HG02938 (cell line): ENCODE measurements around the gene SMLR1.

Experiments
- ATAC-seq: cut with Tn5 transposase; IDR thresholded peaks from one replicate; pipeline ENCODE4 v1.9.1; 2021; ENCODE audit warnings: mild to moderate bottlenecking, moderate library complexity; ENCODE audit not compliant: unreplicated experiment

SMLR1 gene

GRCh38 chr6:130849594-130849993, 22.4 kb downstream of the SMLR1 start:
- ATAC-seq, result no peak

DNA sequence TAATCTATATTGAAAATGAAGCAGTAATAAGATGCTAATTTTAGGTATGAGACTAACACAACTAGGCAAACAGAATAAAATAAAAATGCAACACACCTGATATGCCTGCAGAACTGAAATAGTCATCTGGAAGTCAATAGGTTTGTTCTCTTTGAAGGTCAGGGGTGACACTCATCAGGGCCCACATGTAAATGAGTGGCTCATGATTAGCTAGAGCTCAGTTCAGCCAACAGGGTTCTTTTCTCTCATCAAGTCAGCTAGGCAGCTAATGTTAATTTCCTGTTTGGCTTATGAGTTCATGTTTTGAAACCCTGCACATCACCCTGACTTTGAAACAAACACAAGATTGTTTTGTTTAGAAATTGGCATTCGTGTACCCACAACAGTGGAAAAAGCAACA, 23.8 kb downstream of the SMLR1 start:
- no peak for ATAC-seq

DNA sequence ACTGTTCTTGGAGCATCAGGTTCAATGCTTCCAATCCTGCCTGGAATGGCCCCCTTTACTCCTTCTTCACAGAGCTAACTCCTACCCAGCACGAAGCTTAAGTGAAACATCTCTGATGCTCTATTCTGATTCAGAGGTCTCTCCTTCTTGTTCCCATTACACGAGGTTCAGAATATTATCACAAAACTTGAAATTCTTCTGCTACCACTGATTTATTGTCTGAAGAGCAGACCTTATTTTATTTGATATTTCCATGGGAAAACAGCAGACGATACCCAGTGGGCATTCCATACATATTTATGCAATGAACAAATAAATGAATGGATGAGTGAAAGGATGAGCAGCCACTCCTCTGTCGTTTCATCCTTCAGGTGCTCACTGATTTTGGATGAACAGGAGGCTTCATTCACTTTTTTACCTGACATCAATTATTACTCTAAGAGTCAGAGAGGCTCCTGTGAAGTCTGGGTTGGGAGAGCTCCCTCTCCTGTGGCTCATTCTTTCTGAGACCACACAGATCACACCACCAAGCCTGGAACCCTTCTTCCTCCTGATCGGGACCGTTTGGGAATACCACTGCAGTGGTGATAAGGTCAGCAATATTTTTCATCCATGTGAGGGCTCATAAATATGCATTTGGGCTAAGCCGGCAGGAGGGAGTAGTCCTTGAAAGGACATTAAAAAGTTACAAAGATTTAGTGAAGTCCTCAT, 25.8 kb downstream of the SMLR1 start:
- ATAC-seq, result no peak

DNA sequence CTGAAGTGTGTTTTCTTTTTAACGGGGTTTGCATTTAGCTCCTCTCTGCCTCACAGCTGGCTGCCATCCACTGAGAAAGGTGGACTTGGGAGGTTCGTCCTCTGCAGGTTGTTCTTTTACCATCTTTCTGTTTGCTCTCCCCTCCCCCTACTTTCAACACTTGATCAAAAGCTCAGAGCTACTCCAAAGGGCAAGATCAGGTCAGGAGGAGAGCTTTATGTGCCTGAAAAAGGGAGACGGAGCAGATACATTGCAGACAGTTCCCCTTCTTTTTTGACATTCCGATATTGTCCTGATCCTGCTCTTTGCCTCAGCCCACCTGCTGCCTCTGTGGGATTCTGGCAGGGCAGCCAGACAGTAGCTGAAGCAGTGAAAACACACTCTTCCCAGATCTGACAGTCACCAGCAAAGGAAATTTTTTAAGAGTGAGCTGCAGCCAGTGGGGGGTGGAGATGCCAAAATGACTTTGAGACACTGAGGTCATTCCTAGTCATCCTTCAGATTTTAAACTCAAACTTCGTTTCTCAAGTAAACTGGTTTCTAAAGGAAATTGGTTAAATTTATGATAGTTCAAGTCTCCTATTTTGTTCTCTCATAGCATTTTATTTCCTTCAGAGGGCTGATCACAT, 26.5 kb downstream of the SMLR1 start:
- ATAC-seq, result no peak

DNA sequence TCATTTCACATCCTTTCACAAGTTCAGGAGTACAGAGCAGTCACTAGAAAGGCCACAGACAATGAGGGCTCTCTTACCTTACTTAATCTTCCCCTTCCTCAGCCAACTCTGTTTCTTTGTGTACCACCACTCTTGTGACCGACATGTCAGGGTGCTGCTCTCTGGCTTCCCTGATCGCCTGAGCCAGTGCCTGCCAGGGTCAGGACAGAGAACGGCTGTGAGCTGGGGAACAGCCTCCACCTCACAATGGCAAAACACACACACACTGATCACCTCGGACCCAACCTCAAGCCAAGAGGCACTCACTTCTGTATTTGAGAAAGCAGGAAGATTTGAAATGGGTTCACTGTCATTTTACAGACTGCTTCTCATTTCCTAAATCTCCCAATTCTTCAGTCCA, 30.8 kb downstream of the SMLR1 start:
- ATAC-seq, result no peak

DNA sequence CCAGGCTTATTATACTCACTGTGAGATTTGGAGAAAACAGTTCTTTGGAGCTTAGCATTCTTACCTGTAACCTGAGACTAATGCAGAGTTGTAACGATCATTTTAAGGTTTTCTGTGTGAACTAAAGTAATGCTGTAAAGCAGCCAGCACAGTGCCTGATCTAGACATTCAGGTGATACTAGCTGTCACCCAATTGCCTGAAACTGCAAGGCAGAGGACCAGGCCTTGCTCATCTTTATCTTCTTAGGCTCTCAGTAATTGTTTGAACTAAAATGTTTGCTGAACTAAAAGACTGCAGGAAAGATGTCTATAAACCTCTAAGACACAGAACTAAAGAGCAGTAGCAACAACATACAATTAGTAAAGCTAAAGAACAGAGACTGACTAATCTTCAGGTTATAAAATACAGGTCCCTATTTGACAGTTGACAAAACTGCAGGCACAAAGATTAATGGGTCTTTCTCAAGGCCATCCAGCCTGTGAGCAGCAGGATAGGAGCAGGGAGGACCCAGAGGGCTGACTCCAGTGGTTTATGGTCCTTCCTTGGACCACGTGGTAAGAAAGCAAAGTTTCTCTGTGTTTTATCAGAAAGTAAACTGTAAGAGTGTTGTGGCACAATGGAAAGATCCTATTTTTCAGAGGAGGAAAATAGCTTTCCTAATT, 31.4 kb downstream of the SMLR1 start:
- ATAC-seq, result no peak

- ATAC-seq, result no peak
These were observed 32.1 kb downstream of the SMLR1 start for GRCh38 chr6:130859161-130859867.

DNA sequence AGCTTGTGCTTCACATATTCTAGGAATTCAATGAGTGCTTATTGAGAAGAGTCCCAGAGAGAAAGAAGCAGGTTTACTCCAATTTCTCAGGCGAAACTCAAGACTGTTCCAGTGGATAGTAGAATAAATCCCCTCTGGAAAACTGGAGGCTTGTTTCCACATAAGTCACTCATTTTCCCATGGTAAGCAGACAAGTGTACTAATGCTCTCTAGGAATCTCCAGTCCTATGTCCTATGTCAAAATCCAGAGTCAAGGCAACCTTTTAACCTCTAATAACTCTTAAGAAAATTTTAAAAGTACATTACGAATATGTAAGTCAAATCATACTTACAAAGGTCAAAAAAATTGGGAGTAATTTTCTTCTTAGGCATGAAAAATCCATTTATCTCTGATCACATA, 35.2 kb downstream of the SMLR1 start:
- ATAC-seq, result no peak

DNA sequence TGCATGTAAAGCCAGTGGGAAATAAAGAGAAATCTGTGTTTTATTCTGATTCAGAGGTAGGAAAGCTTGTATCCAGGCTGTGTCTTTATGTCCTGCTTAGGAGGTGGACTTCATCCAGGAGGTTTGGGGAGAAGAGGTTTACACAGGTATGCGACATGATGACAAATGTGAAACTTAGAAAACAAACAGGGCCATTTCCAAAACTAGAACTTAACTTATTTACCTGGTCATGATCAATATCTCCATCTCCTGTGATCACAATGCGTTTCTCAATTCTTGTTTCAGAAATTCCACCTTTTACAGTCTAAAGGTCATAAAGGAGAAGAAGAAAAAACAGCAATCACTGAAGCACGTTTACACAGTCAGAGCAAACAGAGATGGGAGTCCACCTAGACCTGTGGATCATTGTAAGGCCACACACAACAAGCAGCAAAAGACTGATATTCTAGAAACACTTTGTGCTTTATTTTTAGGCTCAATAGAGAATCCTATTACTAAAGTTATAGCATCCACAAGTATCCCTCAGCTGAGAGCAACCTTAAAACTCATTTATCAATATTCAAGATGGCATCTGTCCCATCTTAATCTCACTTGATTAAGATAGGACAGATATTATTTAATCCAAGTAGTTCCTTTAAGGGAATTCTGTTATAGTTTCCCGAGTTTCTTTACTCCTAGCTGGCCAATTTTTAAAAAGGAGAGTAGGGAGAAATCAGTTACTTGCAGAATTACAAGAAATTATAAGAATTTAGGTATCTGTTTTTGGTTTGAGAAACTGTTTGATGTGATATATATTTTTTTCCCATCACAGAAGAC, 36.4 kb downstream of the SMLR1 start:
- no peak for ATAC-seq

DNA sequence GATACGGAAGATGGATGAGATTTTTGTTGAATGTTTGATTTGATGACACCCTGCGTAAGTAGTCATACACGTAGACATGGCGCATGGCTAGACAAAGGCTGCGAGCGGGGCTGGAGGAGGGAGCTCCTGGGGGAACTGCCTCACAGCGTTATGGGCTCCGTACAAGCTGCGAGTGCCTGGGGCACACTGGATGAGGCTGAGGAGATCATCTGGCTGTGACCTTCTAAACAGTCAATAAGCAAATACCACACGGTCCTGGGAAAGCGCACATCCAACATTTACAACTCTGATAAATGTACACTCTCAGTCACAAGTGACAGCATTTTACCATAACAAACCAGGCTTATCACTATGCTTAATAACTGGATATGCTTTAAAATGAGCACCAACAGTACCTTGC, 37.1 kb downstream of the SMLR1 start:
- ATAC-seq, result no peak

GRCh38 chr6:130865793-130866192, 38.6 kb downstream of the SMLR1 start:
- no peak for ATAC-seq

- ATAC-seq, result no peak
These were observed 42.5 kb downstream of the SMLR1 start for GRCh38 chr6:130869681-130870080.

DNA sequence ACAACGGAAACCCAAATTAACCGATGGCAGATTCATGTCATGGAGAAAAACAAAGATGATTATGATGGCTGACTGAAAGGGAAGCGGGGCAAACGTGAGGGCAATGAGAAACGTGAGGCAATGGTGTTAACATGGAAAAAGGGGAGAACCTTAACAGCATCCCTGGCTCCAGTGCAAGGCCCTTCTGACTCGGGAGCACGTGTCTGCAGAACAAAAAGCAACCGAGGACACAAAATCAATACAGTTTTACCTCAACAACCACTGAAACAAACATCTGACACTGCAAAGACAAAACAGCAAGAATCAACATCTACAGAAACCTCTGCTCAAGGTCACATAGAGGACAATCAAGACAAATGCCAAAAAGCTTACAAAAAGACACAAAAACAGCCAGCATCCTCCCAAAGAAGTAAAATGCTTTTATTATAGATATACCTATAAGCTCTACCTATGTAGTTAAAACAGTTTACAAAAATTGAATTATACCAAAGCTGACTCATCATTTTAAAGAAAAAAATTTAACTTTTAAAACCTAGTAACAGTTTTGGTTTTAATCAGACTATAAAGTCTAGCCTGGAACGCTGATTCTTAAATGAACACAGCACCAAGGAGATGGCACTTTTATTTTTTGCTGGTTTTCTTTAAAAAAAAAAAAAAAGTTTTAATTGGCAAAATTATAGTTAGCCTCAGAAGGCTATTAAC, 43.1 kb downstream of the SMLR1 start:
- no peak for ATAC-seq

DNA sequence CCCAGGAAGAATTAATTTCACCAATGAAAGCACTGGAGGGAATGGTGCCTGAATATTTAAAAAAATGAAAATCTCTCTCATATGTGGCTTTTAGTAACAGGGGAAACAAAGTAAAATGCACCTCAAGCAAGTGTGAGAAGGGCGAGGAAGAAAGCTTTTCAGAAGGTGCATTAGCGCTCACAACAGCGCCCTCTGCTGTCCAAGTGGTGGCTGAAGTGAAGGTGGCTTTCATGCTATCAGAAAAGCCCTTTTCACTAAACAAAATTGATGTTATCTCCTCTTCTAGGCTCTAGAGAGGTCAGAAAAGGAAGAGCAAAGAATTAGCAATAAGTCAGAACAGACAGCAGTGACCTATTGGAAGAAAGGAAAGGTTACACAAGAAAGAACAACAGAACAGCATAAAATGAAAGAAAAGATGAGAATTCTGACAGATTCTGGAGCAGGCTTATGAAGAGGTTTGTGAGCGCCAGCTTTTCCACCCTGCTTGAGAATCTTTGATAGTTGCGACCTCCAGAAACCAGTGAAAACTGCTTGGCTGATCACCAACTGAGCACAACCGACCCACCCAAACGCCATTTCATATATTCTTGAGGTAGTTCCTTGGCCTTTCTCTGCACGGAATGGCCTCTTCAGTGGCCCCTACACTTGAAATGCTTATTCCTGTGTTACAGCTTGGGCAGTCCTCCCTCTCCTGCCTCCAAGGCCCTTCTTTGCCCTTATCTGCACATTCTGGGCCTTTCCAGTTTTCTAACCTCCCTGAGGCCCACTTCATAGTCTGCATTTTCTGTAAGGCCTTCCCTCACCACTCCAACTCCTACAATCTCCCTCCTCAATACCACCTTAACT, 45.3 kb downstream of the SMLR1 start:
- ATAC-seq, result peak; percentile 58

GRCh38 chr6:130873746-130874145, 46.5 kb downstream of the SMLR1 start:
- no peak for ATAC-seq

GRCh38 chr6:130879826-130880225, 52.6 kb downstream of the SMLR1 start:
- ATAC-seq, result no peak

GRCh38 chr6:130882370-130882769, 55.2 kb downstream of the SMLR1 start:
- no peak for ATAC-seq

DNA sequence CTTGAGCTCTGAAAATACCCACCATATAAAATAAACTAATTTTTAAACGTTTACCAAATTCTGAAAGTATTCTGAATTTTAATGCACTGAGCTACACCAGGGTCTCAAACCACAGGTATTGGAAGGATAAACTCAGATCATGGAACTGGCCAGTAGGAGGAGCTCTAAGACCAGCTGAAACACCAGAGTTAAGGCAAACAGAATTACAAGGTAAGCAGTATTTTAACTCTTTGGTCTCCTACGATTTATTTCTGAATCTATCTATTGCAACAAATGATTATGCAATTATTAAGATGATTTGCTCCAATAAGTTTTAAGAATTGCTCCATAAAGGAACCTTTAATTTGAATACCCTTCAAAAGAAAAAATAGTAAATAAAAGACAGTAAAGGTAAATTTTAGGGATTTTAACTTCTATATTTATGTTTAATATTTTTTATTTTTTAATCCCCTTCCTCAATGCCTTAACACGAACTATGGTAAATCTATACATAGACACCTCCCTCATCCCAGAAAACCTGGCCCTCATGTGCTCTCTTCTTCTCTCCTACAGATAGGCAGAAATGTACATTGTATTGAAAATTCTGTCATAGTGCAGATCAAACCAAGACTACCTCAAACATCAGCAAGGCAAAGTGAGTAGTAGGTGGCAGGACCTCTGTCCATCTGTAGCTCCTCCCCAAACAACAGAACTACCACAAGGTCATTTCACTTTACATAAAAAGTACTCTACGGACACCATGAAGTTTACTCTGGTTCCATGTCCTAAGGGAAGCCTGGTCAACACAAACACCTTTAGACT, 58.4 kb downstream of the SMLR1 start:
- ATAC-seq, result peak; percentile 96
